ENCODE measurements around the gene PCDH7. TPM values are rescaled to one million over a fixed set of nuclear protein-coding genes. Genes with fewer than 3 reads are reported as not detected.

Gene PCDH7
- total RNA-seq, 1 experiment from 2014 or later, result 1.9 TPM

DNA sequence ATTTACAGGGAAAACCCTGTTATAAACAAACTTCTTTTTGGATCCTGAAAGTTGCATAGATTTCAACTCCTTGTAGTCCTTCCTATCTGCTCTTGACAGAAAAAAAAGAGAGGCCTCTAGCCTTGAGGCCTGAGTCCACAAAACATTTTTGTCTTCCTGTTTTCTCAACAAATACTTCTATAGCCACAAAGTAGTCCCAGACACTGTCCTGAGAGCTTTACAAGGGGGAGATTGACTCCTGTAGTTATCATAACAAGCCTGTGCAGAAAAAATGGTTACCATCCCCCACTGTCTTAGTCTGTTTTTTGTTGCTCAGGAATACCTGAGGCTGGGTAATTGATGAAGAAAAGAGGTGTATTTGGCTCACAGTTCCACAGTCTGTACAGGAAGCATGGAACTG is 35.2 kb downstream of the PCDH7 start:
- Histone ChIP-seq H3K9me3 (ENCODE audit: low read length) (no peaks in the 10 kb centered on the region), H3K4me2 (ENCODE audit: low read length) (no peak overlapping the region), H3K4me1 (ENCODE audit: insufficient read depth, low read length) (peaks cover 40% of the 10 kb centered on the region), H3K27me3 (ENCODE audit: low read length) (no peaks in the 10 kb centered on the region), H4K20me1 (ENCODE audit: low read length) (no peaks in the 10 kb centered on the region), H3K36me3 (ENCODE audit: low read depth, low read length) (no peaks in the 10 kb centered on the region), H3K9me2 (replicated peaks; ENCODE audit: low read length) (no peaks in the 10 kb centered on the region), H3K79me2 (ENCODE audit: low read length) (no peaks in the 10 kb centered on the region), H3K27ac (ENCODE audit: low read length) (no peak overlapping the region), H2AFZ (ENCODE audit: low read length) (no peak overlapping the region), H3K4me3 (ENCODE audit: low read length) (no peak overlapping the region), H3K9ac (ENCODE audit: low read length) (no peak overlapping the region), H3F3A (ENCODE audit: low read length, unreplicated experiment) (no peaks in the 10 kb centered on the region)
- no peak for DNase-seq
- CTCF ChIA-PET, result no interaction called here
- no TSS peak for BruUV-seq (replicated peaks)
- no peak for ATAC-seq
- intact Hi-C loops (cut with micrococcal nuclease), result no loop called here
- POLR2A ChIA-PET (ENCODE audit: unreplicated experiment), result no interaction called here
- no peak for TF ChIP-seq EZH2phosphoT487 (IDR thresholded peaks at IDR 0.05; ENCODE audit: borderline replicate concordance, low read length)
- no peak for TF ChIP-seq EZH2 (IDR thresholded peaks at IDR 0.05; ENCODE audit: low read length, unreplicated experiment)
- TF ChIP-seq CTCF (conservative IDR thresholded peaks at IDR 0.05; ENCODE audit: low read depth, low read length), result no peak

- BruUV-seq (replicated peaks), result no TSS peak
- peak overlapping the region; percentile 24; the same call in 1 of the 2 replicates for H2AFZ ChIP-seq (ENCODE audit: low read length)
- CTCF ChIA-PET, result no interaction called here
- H4K20me1 ChIP-seq (ENCODE audit: low read length), result no peaks in the 10 kb centered on the region
- TF ChIP-seq EZH2phosphoT487 (IDR thresholded peaks at IDR 0.05; ENCODE audit: borderline replicate concordance, low read length) (no peak), EZH2 (IDR thresholded peaks at IDR 0.05; ENCODE audit: low read length, unreplicated experiment) (no peak), CTCF (conservative IDR thresholded peaks at IDR 0.05; ENCODE audit: low read depth, low read length) (no peak)
- H3K27me3 ChIP-seq (ENCODE audit: low read length), result no peaks in the 10 kb centered on the region
- H3K4me3 ChIP-seq (ENCODE audit: low read length), result no peak overlapping the region
- peak overlapping the region; percentile 69 for H3K27ac ChIP-seq (ENCODE audit: low read length)
- intact Hi-C loops (cut with micrococcal nuclease), result no loop called here
- no peak for DNase-seq
- H3K9me2 ChIP-seq (replicated peaks; ENCODE audit: low read length), result no peaks in the 10 kb centered on the region
- POLR2A ChIA-PET (ENCODE audit: unreplicated experiment), result interaction anchor here (0.6 kb wide), 1 partner anchor 37 kb away, joined by 4 read pairs; no protein-coding TSS in a partner anchor
- no peaks in the 10 kb centered on the region for H3K9me3 ChIP-seq (ENCODE audit: low read length)
- H3K4me1 ChIP-seq (ENCODE audit: insufficient read depth, low read length), result peaks cover 40% of the 10 kb centered on the region
- H3K9ac ChIP-seq (ENCODE audit: low read length), result no peak overlapping the region
- peak overlapping the region; percentile 44 for H3K4me2 ChIP-seq (ENCODE audit: low read length)
- ATAC-seq, result no peak
- no peaks in the 10 kb centered on the region for H3K79me2 ChIP-seq (ENCODE audit: low read length)
- H3F3A ChIP-seq (ENCODE audit: low read length, unreplicated experiment), result no peaks in the 10 kb centered on the region
- no peaks in the 10 kb centered on the region for H3K36me3 ChIP-seq (ENCODE audit: low read depth, low read length)
These were observed 36.4 kb downstream of the PCDH7 start for GRCh38 chr4:30756553-30756952.

GRCh38 chr4:30757357-30757756 is 37.2 kb downstream of the PCDH7 start:
- TF ChIP-seq CTCF (conservative IDR thresholded peaks at IDR 0.05; ENCODE audit: low read depth, low read length) (no peak), EZH2 (IDR thresholded peaks at IDR 0.05; ENCODE audit: low read length, unreplicated experiment) (no peak), EZH2phosphoT487 (IDR thresholded peaks at IDR 0.05; ENCODE audit: borderline replicate concordance, low read length) (no peak)
- no peak overlapping the region for H3K9ac ChIP-seq (ENCODE audit: low read length)
- peak; percentile 91 for DNase-seq
- no peaks in the 10 kb centered on the region for H3K9me3 ChIP-seq (ENCODE audit: low read length)
- ChIA-PET POLR2A (ENCODE audit: unreplicated experiment) (interaction anchor here (0.5 kb wide), 1 partner anchor 39 kb away, joined by 3 read pairs; no protein-coding TSS in a partner anchor), CTCF (interaction anchor here (0.8 kb wide), 1 partner anchor 193 kb away, joined by 4 read pairs; no protein-coding TSS in a partner anchor)
- H3K36me3 ChIP-seq (ENCODE audit: low read depth, low read length), result no peaks in the 10 kb centered on the region
- no peak overlapping the region for H3K4me3 ChIP-seq (ENCODE audit: low read length)
- H3K4me1 ChIP-seq (ENCODE audit: insufficient read depth, low read length), result peaks cover 40% of the 10 kb centered on the region
- H2AFZ ChIP-seq (ENCODE audit: low read length), result peak overlapping the region; percentile 24; the same call in 1 of the 2 replicates
- H3K27ac ChIP-seq (ENCODE audit: low read length), result peak overlapping the region; percentile 69
- intact Hi-C loops (cut with micrococcal nuclease), result no loop called here
- no peaks in the 10 kb centered on the region for H4K20me1 ChIP-seq (ENCODE audit: low read length)
- H3K9me2 ChIP-seq (replicated peaks; ENCODE audit: low read length), result no peaks in the 10 kb centered on the region
- no peaks in the 10 kb centered on the region for H3K27me3 ChIP-seq (ENCODE audit: low read length)
- no peaks in the 10 kb centered on the region for H3F3A ChIP-seq (ENCODE audit: low read length, unreplicated experiment)
- ATAC-seq, result peak; percentile 93
- no TSS peak for BruUV-seq (replicated peaks)
- no peaks in the 10 kb centered on the region for H3K79me2 ChIP-seq (ENCODE audit: low read length)
- H3K4me2 ChIP-seq (ENCODE audit: low read length), result peak overlapping the region; percentile 44

Measured in PC-3 (cell line).